HEK293 (cell line): ENCODE data around the gene INO80.
"Not testable (repeated sequence)": the region's sequence is repeated elsewhere in the genome, so short reads cannot be mapped to it uniquely, and the experiment has no call there.

Experiments used
- CTCF ChIP-seq: fragments of 450-650 bp; formaldehyde crosslinking; IDR thresholded peaks from 2 replicates; pipeline ENCODE4 v1.5.1; 2016; ENCODE audit warnings: missing biosample characterization, missing genetic modification characterization
- REST ChIP-seq: fragments of 450-650 bp; formaldehyde crosslinking; IDR thresholded peaks from 2 replicates; pipeline ENCODE4 v1.5.1; 2016; ENCODE audit warnings: missing biosample characterization, missing genetic modification characterization
- SP7 ChIP-seq: fragments of 450-650 bp; formaldehyde crosslinking; IDR thresholded peaks from 2 replicates; pipeline ENCODE4 v1.5.1; 2016; ENCODE audit warnings: missing biosample characterization, missing genetic modification characterization
- TRIM28 ChIP-seq: IDR thresholded peaks from 2 replicates; pipeline ENCODE4 v1.6.1; 2011; ENCODE audit warnings: low read length, control low read depth, borderline replicate concordance
- YY1 ChIP-seq: fragments of 450-650 bp; formaldehyde crosslinking; IDR thresholded peaks from 2 replicates; pipeline ENCODE4 v1.5.1; 2018; ENCODE audit warnings: missing biosample characterization, missing genetic modification characterization
- ZFP37 ChIP-seq: fragments of 450-650 bp; formaldehyde crosslinking; IDR thresholded peaks from 2 replicates; pipeline ENCODE4 v1.5.1; 2016; ENCODE audit warnings: missing biosample characterization, missing genetic modification characterization
- ZNF23 ChIP-seq: fragments of 450-650 bp; formaldehyde crosslinking; IDR thresholded peaks from 2 replicates; pipeline ENCODE4 v1.5.1; 2016; ENCODE audit warnings: missing biosample characterization, missing genetic modification characterization, borderline replicate concordance
- ZNF423 ChIP-seq: fragments of 450-650 bp; formaldehyde crosslinking; IDR thresholded peaks from 2 replicates; pipeline ENCODE4 v1.5.1; 2016; ENCODE audit warnings: missing biosample characterization, missing genetic modification characterization
- ZNF660 ChIP-seq: fragments of 450-650 bp; IDR thresholded peaks from 2 replicates; pipeline ENCODE4 v1.5.1; 2018; ENCODE audit warnings: missing biosample characterization, mild to moderate bottlenecking, missing genetic modification characterization
- ZNF701 ChIP-seq: fragments of 450-650 bp; formaldehyde crosslinking; IDR thresholded peaks from 2 replicates; pipeline ENCODE4 v1.5.1; 2016; ENCODE audit warnings: missing biosample characterization, missing genetic modification characterization

- TF ChIP-seq ZNF423 (tag by site-specific recombination); CTCF; TRIM28; ZFP37 (tag by site-specific recombination); ZNF23 (tag by site-specific recombination); REST; ZNF660 (tag by site-specific recombination); YY1; ZNF701; SP7 (tag by site-specific recombination): not testable (repeated sequence)
Observed at GRCh38 chr15:41135580-41135979, 19.5 kb upstream of the INO80 start.
